Transverse colon (tissue), 3 donors: Measurements from ENCODE around the gene FRMPD4.

Experiments
- CTCF ChIP-seq, 5 experiments: fragments of 200-600 bp in 3 of 5; fragments of 450-650 bp in 2 of 5; sonication (generic) in 3 of 5; IDR thresholded peaks; 1 replicate in 2 of 5; 2 replicates in 3 of 5; pipeline ENCODE4 v1.5.1; 2016 to 2017; ENCODE audit warnings: antibody characterized with exemption in 5 of 5, inconsistent platforms in 3 of 5, mild to moderate bottlenecking in 2 of 5, moderate library complexity in 1 of 5
- POLR2A ChIP-seq: fragments of 450-650 bp; IDR thresholded peaks from one replicate; pipeline ENCODE4 v1.6.1; 2016; ENCODE audit warnings: antibody characterized with exemption, mild to moderate bottlenecking, moderate library complexity

GRCh38 chrX:12309744-12310076 lies 171.4 kb downstream of the FRMPD4 start:
- TF ChIP-seq CTCF (IDR thresholded peaks at IDR 0.05) (no peak), POLR2A (no peak)
